Fibroblast of lung (primary cell): ENCODE data around the gene ATP2B2. TPM values are rescaled to one million over a fixed set of nuclear protein-coding genes. Genes with fewer than 3 reads are reported as not detected.
"Not testable (repeated sequence)": the region's sequence is repeated elsewhere in the genome, so short reads cannot be mapped to it uniquely, and the experiment has no call there.

Experiments used
- DNase-seq, 2 donors: peaks; one replicate each; pipeline versions ENCODE4 v3.0.0 to v3.0.0-alpha.2; 2010; ENCODE audit warnings: low read depth in 2 of 2
- H2AFZ ChIP-seq: 2 replicates; pipeline ENCODE4 v1.5.1; 2012; ENCODE audit warnings: low read length, control low read depth, inconsistent platforms
- H3K27ac ChIP-seq: 2 replicates; pipeline ENCODE4 v1.5.1; 2011; ENCODE audit warnings: low read length, control low read depth; ENCODE audit not compliant: insufficient read depth
- H3K27me3 ChIP-seq: 2 replicates; pipeline ENCODE4 v1.5.1; 2011; ENCODE audit warnings: mild to moderate bottlenecking, low read length; ENCODE audit not compliant: control insufficient read depth, insufficient read depth
- H3K36me3 ChIP-seq: 2 replicates; pipeline ENCODE4 v1.5.1; 2011; ENCODE audit warnings: low read length; ENCODE audit not compliant: control insufficient read depth, insufficient read depth
- H3K4me1 ChIP-seq: 2 replicates; pipeline ENCODE4 v1.5.1; 2011; ENCODE audit warnings: low read length; ENCODE audit not compliant: control insufficient read depth, insufficient read depth; ENCODE audit errors: extremely low read depth
- H3K4me2 ChIP-seq: 2 replicates; pipeline ENCODE4 v1.5.1; 2011; ENCODE audit warnings: low read length, control low read depth; ENCODE audit not compliant: insufficient read depth; ENCODE audit errors: extremely low read depth
- H3K4me3 ChIP-seq, 4 experiments: fragments of 200-600 bp in 1 of 4; sonication (generic) in 1 of 4; replicated peaks in 1 of 4; 2 replicates each; pipeline ENCODE4 v1.5.1; 2011 to 2016; ENCODE audit warnings: low read length in 4 of 4, low read depth in 3 of 4, mild to moderate bottlenecking in 3 of 4, control low read depth in 2 of 4, inconsistent platforms in 1 of 4, mixed read lengths in 1 of 4; ENCODE audit not compliant: insufficient read depth in 1 of 4; ENCODE audit errors: control extremely low read depth in 1 of 4
- H3K79me2 ChIP-seq: 2 replicates; pipeline ENCODE4 v1.5.1; 2012; ENCODE audit warnings: mild to moderate bottlenecking, low read length, inconsistent platforms; ENCODE audit not compliant: control insufficient read depth, insufficient read depth
- H3K9ac ChIP-seq: 2 replicates; pipeline ENCODE4 v1.5.1; 2011; ENCODE audit warnings: mild to moderate bottlenecking, low read length, control low read depth; ENCODE audit not compliant: insufficient read depth
- H3K9me3 ChIP-seq: 2 replicates; pipeline ENCODE4 v1.5.1; 2012; ENCODE audit warnings: low read depth, low read length; ENCODE audit not compliant: control insufficient read depth, insufficient read depth
- H4K20me1 ChIP-seq: 2 replicates; pipeline ENCODE4 v1.5.1; 2011; ENCODE audit warnings: low read length; ENCODE audit not compliant: control insufficient read depth, insufficient read depth; ENCODE audit errors: extremely low read depth
- CTCF ChIP-seq, 2 donors: IDR thresholded peaks in 1 of 2; conservative IDR thresholded peaks in 1 of 2; 1 replicate in 1 of 2; 2 replicates in 1 of 2; pipeline ENCODE4 v1.5.1; 2011 to 2012; ENCODE audit warnings: low read length in 2 of 2, control low read depth in 1 of 2, inconsistent platforms in 1 of 2, low read depth in 1 of 2, mild to moderate bottlenecking in 1 of 2
- EZH2 ChIP-seq: IDR thresholded peaks from 2 replicates; pipeline ENCODE4 v1.5.1; 2012; ENCODE audit warnings: low read length, control low read depth, mild to moderate bottlenecking; ENCODE audit errors: missing control alignments
- polyA plus RNA-seq, 2 donors: library from polyadenylated mRNA; depleted of rRNA in 1 of 2; stranded (reverse) in 1 of 2; unstranded in 1 of 2; fragments of >200 nt; gene quantifications; 2 replicates each; pipeline ENCODE4 v1.2.1, GENCODE V29; 2011 to 2012; ENCODE audit warnings: missing spikeins in 1 of 2
- total RNA-seq: library from RNA; depleted of rRNA; stranded (reverse); fragments of >200 nt; gene quantifications from 2 replicates; pipeline ENCODE4 v1.2.1, GENCODE V29; 2014

ATP2B2 gene
- total and polyA plus RNA-seq, 2 donors (not counting 1 experiment from before 2014, with no cell fraction given) = not detected

- Histone ChIP-seq H3K36me3 (no peaks in the 10 kb centered on the region), H3K79me2 (no peaks in the 10 kb centered on the region), H3K4me3 (no peak overlapping the region), H4K20me1 (no peaks in the 10 kb centered on the region), H2AFZ (no peak overlapping the region), H3K9ac (no peak overlapping the region), H3K4me2 (no peak overlapping the region), H3K4me1 (no peaks in the 10 kb centered on the region), H3K27me3 (no peaks in the 10 kb centered on the region), H3K9me3 (no peaks in the 10 kb centered on the region), H3K27ac (no peak overlapping the region)
- no peak for DNase-seq
- TF ChIP-seq EZH2 = no peak
- no peak for TF ChIP-seq CTCF (conservative IDR thresholded peaks at IDR 0.05 in 1 of 2, IDR thresholded peaks at IDR 0.05 in 1 of 2; ENCODE audit: low read depth in 1 of 2, low read length in 2 of 2)
These were observed 41.5 kb upstream of the ATP2B2 start for GRCh38 chr3:10546820-10547263.

DNA sequence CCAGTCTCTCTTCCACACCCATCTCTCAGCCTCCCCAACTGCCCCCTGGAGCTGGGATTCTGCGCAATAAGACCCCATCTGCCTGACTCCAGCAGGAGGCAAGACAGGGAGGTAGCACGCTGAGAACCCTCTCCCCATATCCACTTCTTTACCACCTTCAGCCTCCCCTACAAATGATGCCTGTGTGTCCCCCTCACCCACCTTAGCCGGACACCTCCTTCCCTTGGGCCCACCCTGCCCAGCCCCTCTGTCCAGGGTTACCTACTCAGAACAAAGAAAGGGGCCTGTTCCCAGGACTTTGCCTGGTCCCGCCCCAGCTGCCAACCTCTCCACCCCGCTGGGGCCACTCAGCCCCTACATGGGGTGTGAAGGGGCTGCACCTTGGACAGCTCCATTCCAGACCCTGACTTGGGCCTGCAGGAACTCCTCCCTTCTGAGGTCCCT lies 40.8 kb upstream of the ATP2B2 start:
- Histone ChIP-seq H2AFZ (no peak overlapping the region), H3K4me1 (no peaks in the 10 kb centered on the region), H3K27me3 (no peaks in the 10 kb centered on the region), H3K4me2 (no peak overlapping the region), H3K9me3 (no peaks in the 10 kb centered on the region), H3K9ac (no peak overlapping the region), H3K27ac (no peak overlapping the region), H4K20me1 (no peaks in the 10 kb centered on the region), H3K36me3 (no peaks in the 10 kb centered on the region), H3K79me2 (no peaks in the 10 kb centered on the region), H3K4me3 (no peak overlapping the region)
- no peak for DNase-seq
- TF ChIP-seq CTCF (conservative IDR thresholded peaks at IDR 0.05 in 1 of 2, IDR thresholded peaks at IDR 0.05 in 1 of 2; ENCODE audit: low read depth in 1 of 2, low read length in 2 of 2) (no peak), EZH2 (no peak)

GRCh38 chr3:10542518-10542917 lies 37.1 kb upstream of the ATP2B2 start:
- no peak for TF ChIP-seq CTCF (conservative IDR thresholded peaks at IDR 0.05 in 1 of 2, IDR thresholded peaks at IDR 0.05 in 1 of 2; ENCODE audit: low read depth in 1 of 2, low read length in 2 of 2)
- no peak for TF ChIP-seq EZH2
- Histone ChIP-seq H3K27ac (no peak overlapping the region), H3K36me3 (no peaks in the 10 kb centered on the region), H3K4me2 (no peak overlapping the region), H3K9ac (no peak overlapping the region), H3K4me1 (no peaks in the 10 kb centered on the region), H2AFZ (no peak overlapping the region), H3K27me3 (no peaks in the 10 kb centered on the region), H3K9me3 (no peaks in the 10 kb centered on the region), H3K79me2 (no peaks in the 10 kb centered on the region), H3K4me3 (no peak overlapping the region), H4K20me1 (no peaks in the 10 kb centered on the region)
- no peak for DNase-seq

- H2AFZ ChIP-seq, H3K4me1 ChIP-seq, H3K4me3 ChIP-seq, H3K36me3 ChIP-seq, DNase-seq, H3K4me2 ChIP-seq, H3K9ac ChIP-seq, H3K27me3 ChIP-seq, H3K79me2 ChIP-seq, H4K20me1 ChIP-seq, H3K9me3 ChIP-seq, H3K27ac ChIP-seq: not testable (repeated sequence)
These were observed 35.0 kb upstream of the ATP2B2 start for GRCh38 chr3:10540347-10540746.
